KG1 (cell line): ENCODE measurements around the gene PRKN.

Source experiments
- DNase-seq: peaks from one replicate; lab custom pipeline; 2025; lab: John Stamatoyannopoulos, UW

PRKN gene

DNA sequence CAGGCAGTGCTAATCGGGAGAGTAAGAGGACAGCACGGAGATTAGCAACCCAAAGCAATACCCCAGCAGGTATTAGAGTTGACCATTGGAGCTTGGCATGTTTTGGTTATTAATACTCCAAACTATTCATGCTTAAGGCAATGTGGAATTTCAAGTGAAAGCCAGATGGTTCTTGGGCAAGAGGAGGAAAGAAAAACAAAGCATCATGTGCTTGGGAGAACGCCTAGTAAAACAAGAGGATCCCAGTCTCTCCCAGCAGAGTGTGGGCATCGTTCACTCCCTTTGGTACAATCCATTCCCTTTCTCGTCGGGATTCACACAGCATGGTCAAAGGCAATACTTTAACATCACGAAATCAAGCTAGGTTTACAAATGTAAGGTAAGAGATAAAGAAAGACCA, 349.8 kb downstream of the PRKN start:
- no peak for DNase-seq

GRCh38 chr6:162373868-162374267, 353.7 kb downstream of the PRKN start:
- no peak for DNase-seq

GRCh38 chr6:162373192-162373591, 354.4 kb downstream of the PRKN start:
- DNase-seq = no peak

DNA sequence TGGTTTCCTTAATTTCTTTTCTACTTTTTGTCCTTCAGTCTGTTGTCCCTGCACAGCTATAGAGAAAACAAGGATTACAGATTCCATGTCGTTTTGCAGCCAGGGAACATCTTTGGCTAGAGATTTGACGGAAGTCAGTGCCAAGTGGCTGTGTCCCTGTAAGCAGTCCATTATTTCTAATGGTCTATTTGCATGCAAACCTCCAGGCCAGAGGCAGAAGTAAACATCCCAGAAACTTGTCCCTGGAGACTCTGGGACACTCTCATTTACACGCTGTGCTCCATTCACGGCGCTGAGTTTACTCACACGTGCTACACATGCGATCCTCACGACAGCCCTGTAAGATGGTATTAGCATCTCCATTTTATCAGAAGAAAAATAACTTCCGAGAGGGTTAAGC, 355.5 kb downstream of the PRKN start:
- DNase-seq = no peak

DNA sequence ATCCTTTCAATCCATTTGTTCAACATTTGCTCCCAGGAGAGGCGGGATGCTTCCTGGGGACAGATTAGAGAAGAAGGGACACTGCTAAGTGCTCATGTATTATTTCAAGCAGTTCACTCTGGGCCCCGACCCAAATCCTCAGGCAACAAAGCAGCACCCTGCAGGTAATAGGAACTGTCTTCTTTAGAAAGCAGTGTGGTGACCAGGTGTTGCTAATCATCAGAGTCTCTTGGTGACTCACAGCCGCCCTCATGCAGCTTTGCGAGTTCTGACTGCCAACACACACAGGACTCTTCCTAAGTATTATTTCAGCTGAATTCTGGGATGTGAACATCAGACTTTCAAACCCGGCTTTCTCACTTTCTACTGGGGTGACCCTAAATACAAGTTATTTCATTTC, 356.4 kb downstream of the PRKN start:
- no peak for DNase-seq

- no peak for DNase-seq
Observed at GRCh38 chr6:162369091-162369490, 358.5 kb downstream of the PRKN start.

GRCh38 chr6:162364488-162364887, 363.1 kb downstream of the PRKN start:
- no peak for DNase-seq

- DNase-seq = no peak
Observed at GRCh38 chr6:162363757-162364156, 363.8 kb downstream of the PRKN start.

- DNase-seq = no peak
Observed at GRCh38 chr6:162360901-162361567, 366.5 kb downstream of the PRKN start.

DNA sequence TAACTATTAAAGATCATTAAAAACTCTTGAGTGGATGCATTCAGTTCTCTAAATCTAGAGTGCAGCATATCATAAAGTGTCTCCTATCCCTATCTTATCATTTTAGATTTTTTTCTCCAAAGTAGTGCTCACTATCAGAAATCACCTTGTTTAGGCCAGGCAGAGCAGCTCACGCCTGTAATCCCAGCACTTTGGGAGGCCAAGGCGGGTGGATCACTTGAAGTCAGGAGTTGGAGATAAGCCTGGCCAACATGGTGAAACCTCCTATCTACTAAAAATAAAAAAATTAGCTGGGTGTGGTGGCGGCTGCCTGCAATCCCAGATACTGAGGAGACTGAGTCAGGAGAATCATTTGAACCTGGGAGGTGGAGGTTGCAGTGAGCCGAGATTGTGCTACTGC, 368.9 kb downstream of the PRKN start:
- DNase-seq = no peak

DNA sequence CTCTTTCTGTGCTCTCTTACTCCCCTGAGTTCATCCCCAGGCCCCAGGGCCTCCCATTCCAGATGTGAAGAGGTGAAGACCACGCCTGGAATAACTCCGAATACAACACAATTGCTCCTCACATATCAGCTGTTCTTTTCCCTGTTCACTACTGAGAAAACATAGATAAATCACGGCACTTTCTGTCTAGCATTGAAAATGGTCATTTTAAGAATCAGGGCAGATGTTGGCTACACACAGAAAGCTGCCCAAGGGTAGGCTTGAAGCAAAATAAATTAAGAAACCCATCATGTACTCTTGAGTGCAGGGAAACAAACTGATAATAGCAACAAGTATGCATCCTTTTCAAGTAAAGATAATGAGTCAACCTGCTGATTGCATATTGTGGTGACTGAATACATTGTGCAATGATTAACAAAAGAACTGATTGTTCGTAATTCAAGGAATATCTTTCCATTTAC, 382.5 kb downstream of the PRKN start:
- no peak for DNase-seq

DNA sequence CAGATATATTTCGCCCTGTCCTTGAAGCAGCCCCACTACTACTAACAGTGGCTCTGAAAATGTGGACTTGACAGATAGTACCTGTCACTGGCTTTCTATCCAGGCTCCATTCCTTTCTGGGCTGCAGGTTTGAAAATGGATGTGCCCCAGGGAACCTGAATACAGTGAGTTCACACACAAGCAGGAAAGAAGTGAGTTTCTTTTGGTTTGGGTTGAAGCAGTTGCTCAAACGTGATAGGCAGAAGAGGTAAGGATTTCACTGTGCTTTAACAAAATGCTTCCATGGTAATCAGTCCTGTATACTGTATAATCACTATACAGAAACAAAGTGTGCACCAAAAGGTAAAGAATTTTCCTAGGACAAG, 382.9 kb downstream of the PRKN start:
- no peak for DNase-seq

GRCh38 chr6:162343936-162344645, 383.5 kb downstream of the PRKN start:
- DNase-seq = no peak

DNA sequence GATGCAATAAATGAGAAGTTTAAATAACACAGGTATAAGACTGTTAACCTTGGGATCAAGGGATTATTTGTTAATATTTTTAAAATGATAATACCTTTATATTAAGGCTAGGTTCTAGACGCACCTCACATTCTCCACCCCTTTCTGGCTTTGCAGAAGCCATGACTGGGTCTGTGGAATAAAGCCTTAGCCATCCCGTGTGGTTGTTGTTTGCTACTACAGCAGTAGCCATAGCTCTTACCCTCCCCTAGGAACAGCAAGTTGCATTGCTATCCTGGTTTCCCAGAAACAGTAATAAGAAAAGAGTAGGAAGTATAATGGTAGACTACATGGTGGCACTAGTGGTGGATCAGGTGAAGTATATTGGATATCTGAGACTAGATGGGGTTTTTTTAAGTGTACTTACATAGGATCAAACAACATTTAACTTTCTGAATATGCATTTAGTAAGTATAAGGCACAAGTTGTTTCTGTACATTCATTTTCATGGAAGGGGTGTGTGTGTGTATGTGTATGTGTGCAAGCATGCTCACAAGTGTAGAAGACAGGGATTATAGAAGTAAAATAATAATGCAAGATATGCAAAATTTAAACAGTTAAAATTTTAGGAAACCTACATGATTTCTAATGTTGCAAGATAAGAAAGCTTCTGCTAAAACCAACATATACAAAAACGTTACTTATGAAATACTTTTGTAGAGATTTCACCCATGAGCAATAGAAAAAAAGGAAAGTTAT, 384.2 kb downstream of the PRKN start:
- DNase-seq = no peak

- DNase-seq = no peak
Observed at GRCh38 chr6:162337412-162337811, 390.2 kb downstream of the PRKN start.

GRCh38 chr6:162336359-162336758, 391.2 kb downstream of the PRKN start:
- no peak for DNase-seq

- DNase-seq = no peak
Observed at GRCh38 chr6:162332365-162332764, 395.2 kb downstream of the PRKN start.

DNA sequence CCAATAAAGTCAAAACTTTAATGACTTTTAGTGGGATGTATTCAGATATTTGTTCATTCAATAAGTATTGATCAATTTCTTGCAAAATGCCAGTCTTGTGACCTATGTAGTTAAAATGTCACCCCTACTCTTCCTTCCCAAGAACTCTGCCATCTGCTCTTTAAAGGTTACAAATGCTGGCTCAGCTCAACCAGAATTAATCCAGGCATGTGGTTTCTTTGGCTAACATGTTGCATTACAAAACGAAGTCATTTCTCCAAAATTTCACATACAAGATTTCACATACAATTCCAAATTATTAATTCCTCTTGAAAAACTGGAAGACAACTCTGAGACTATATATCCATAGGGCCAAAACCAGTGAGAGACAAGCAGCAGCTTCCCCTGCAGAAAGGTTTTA, 395.7 kb downstream of the PRKN start:
- no peak for DNase-seq

- no peak for DNase-seq
Observed at GRCh38 chr6:162325826-162326225, 401.7 kb downstream of the PRKN start.

DNA sequence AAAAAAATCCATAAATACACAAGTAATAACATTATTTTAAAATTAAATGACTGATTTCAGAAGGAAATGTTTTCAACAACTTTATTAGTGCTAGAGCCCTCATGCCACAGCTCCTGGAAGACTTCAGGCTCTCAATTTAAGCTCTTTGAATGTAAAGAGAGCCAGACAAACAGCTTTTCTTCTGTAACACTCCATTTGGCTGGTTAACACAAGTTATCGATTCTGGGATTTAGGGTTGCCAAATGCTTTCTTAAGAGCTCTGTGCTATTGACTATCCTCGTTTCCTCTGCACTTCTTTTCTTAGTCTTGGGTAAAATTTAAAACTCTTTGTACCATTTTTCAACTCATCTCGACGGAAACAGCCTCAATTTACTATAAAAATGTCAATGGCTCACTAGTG, 402.5 kb downstream of the PRKN start:
- DNase-seq = no peak

GRCh38 chr6:162315291-162315690, 412.3 kb downstream of the PRKN start:
- no peak for DNase-seq

DNA sequence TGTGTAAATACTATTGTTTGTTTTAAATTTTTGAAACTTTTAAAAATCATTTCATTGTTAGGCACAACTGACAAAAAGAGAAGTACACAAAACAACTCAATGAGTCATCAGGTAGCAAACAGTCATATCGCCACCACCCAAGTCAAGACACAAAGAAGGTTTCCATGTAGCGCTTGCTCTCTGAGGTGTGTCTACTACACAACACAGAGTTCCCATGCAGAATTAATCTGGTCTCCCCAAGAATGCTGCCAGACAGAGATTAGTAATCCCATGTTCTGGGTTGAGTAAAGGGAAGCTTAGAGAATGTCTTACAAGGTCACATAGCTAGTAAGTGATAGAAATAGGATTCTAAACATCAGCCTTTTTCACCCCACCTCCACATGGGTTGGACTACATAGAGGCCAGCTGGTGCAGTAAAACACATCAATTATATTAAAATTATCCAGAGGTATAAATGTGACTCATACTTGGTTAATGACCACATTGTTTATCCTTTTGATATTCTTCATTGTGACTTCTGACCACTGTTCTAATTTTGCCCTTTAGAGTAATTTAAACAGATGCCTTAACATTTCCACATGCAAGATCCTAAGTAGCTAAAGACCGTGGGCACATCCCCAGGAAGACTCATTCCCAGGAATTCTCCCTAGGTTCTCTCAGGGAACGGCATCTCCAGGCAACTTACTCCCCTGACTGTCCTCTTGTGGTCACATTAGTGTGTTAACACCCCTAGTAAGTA, 413.5 kb downstream of the PRKN start:
- no peak for DNase-seq

GRCh38 chr6:162307865-162308264, 419.7 kb downstream of the PRKN start:
- no peak for DNase-seq
